Ascending aorta (tissue), 2 donors: ENCODE results near the gene SPRY1. TPM values are rescaled to one million over a fixed set of nuclear protein-coding genes. Genes with fewer than 3 reads are reported as not detected.

Experiments used
- DNase-seq, 2 donors: peaks; one replicate each; pipeline ENCODE4 v3.0.0-alpha.2; 2019; ENCODE audit warnings: low spot score in 2 of 2
- H3K27ac ChIP-seq, 2 donors: fragments of 200-600 bp; sonication (generic); one replicate each; pipeline ENCODE4 v1.5.1; 2016 to 2017; ENCODE audit warnings: mild to moderate bottlenecking in 1 of 2
- H3K27me3 ChIP-seq: fragments of 200-600 bp; sonication (generic); one replicate; pipeline ENCODE4 v1.5.1; 2017
- H3K36me3 ChIP-seq, 2 donors: fragments of 200-600 bp; sonication (generic); one replicate each; pipeline ENCODE4 v1.5.1; 2016
- H3K4me1 ChIP-seq, 2 donors: fragments of 200-600 bp; sonication (generic); one replicate each; pipeline ENCODE4 v1.5.1; 2016 to 2017; ENCODE audit warnings: mild to moderate bottlenecking in 1 of 2
- H3K4me3 ChIP-seq, 2 donors: fragments of 200-600 bp; sonication (generic); one replicate each; pipeline ENCODE4 v1.5.1; 2016 to 2017; ENCODE audit warnings: mild to moderate bottlenecking in 1 of 2
- H3K9me3 ChIP-seq, 2 donors: fragments of 200-600 bp; sonication (generic); one replicate each; pipeline ENCODE4 v1.5.1; 2016
- CTCF ChIP-seq, 3 experiments: fragments of 200-600 bp in 2 of 3; fragments of 450-650 bp in 1 of 3; sonication (generic) in 2 of 3; IDR thresholded peaks; one replicate each; pipeline ENCODE4 v1.5.1; 2016 to 2019; ENCODE audit warnings: antibody characterized with exemption in 3 of 3, mild to moderate bottlenecking in 1 of 3, moderate library complexity in 1 of 3
- intact Hi-C: fragments of 100-400 bp; cut with DNase I; formaldehyde crosslinking; loops from one replicate; pipeline ENCODE4 v1.15.1; 2023
- total RNA-seq: library from RNA; depleted of rRNA; stranded (reverse); fragments of >200 nt; gene quantifications from one replicate; pipeline ENCODE4 v1.1.0, GENCODE V29; 2016

Gene SPRY1
- total RNA-seq, 1 donor from 2014 or later, result 348 TPM

GRCh38 chr4:123363729-123364128 lies 32.9 kb upstream of the SPRY1 start:
- no peak overlapping the region for H3K4me3 ChIP-seq
- peaks cover 3 to 10% of the 10 kb centered on the region in 2 donors for H3K4me1 ChIP-seq
- no peak for DNase-seq
- H3K9me3 ChIP-seq, result no peaks in the 10 kb centered on the region
- no peaks in the 10 kb centered on the region for H3K36me3 ChIP-seq
- no peak for TF ChIP-seq CTCF (IDR thresholded peaks at IDR 0.05)
- intact Hi-C loops, result no loop called here
- no peaks in the 10 kb centered on the region for H3K27me3 ChIP-seq
- no peak overlapping the region for H3K27ac ChIP-seq

DNA sequence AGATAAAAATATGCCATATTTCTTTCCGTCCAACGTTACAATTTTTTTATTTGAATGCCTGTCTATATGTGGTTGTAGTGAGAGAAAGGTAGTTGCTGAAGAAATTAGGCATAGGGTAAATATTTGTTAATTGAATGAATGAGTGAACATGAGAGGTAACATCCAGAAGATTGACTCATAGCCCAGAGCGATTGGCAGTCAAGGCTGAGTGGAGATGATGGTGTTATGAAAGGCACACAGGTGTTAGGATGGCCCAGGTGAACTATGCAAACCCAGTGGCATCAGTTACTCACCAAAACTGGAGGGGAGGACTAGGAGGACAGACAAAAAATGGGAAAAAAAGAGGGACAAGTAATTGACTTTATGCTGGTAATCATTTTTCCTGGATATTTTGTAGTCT lies 31.7 kb upstream of the SPRY1 start:
- no peaks in the 10 kb centered on the region for H3K9me3 ChIP-seq
- no peaks in the 10 kb centered on the region for H3K36me3 ChIP-seq
- intact Hi-C loops, result no loop called here
- no peak overlapping the region for H3K4me3 ChIP-seq
- H3K4me1 ChIP-seq, result peaks cover 3 to 10% of the 10 kb centered on the region in 2 donors
- TF ChIP-seq CTCF (IDR thresholded peaks at IDR 0.05), result no peak
- no peak for DNase-seq
- no peak overlapping the region for H3K27ac ChIP-seq
- H3K27me3 ChIP-seq, result no peaks in the 10 kb centered on the region

- H3K36me3 ChIP-seq, result no peaks in the 10 kb centered on the region
- intact Hi-C loops, result no loop called here
- H3K27me3 ChIP-seq, result no peaks in the 10 kb centered on the region
- no peaks in the 10 kb centered on the region for H3K9me3 ChIP-seq
- H3K27ac ChIP-seq, result no peak overlapping the region
- no peak for DNase-seq
- H3K4me1 ChIP-seq, result peaks cover 3 to 9% of the 10 kb centered on the region in 2 donors
- no peak for TF ChIP-seq CTCF (IDR thresholded peaks at IDR 0.05)
- H3K4me3 ChIP-seq, result no peak overlapping the region
These were observed 31.2 kb upstream of the SPRY1 start for GRCh38 chr4:123365412-123365811.

- Histone ChIP-seq H3K36me3 (no peaks in the 10 kb centered on the region), H3K4me1 (peaks cover 0 to under 1% of the 10 kb centered on the region in 2 donors), H3K4me3 (no peak overlapping the region), H3K27ac (no peak overlapping the region), H3K9me3 (no peaks in the 10 kb centered on the region), H3K27me3 (no peaks in the 10 kb centered on the region)
- intact Hi-C loops, result no loop called here
- no peak for TF ChIP-seq CTCF (IDR thresholded peaks at IDR 0.05)
- no peak for DNase-seq
These were observed 30.3 kb upstream of the SPRY1 start for GRCh38 chr4:123366144-123366748.

DNA sequence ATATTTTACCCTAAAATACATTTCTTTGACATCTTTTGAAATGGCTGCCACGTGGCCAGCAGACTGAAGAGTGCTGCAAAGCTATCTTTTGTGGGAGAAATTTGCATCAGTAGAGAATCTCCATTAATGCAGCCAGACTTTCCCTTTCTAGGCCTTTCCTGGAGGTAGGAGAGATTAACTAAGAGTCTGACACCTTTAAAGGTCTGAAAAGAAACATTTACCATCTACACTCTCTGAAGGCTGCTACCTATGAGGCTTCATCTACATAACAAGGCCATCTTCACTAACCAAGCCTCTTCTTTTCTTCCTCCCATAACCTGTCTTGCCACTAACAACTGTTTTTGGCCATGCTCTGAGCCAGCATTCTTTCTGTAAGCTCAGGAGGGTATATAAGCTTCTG lies 17.8 kb upstream of the SPRY1 start:
- Histone ChIP-seq H3K27me3 (no peaks in the 10 kb centered on the region), H3K36me3 (no peaks in the 10 kb centered on the region), H3K9me3 (peaks cover 0 to under 1% of the 10 kb centered on the region in 2 donors), H3K4me1 (no peaks in the 10 kb centered on the region), H3K27ac (no peak overlapping the region), H3K4me3 (no peak overlapping the region)
- intact Hi-C loops, result no loop called here
- TF ChIP-seq CTCF (IDR thresholded peaks at IDR 0.05), result no peak
- DNase-seq, result no peak

DNA sequence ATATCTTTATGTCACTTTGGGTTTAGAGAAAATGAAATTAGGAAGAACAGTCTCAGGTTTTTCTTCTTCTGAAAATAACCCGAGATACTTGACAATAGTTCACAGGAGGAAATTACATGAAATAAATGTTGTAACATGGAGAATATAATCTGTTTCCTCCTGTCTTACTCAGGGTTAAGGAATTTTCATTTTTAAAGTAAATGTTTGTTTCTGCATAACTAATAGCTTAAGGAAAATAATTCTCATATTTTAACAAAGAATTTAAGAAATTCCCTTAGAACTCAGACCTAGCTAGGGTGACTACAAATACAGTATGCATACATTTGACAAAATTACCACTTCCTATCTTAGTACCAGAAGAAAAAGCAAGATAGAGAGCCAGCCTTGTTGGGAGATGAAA lies 17.2 kb upstream of the SPRY1 start:
- H3K27me3 ChIP-seq, result no peaks in the 10 kb centered on the region
- TF ChIP-seq CTCF (IDR thresholded peaks at IDR 0.05), result no peak
- no peak overlapping the region for H3K4me3 ChIP-seq
- no peak for DNase-seq
- intact Hi-C loops, result no loop called here
- no peak overlapping the region for H3K27ac ChIP-seq
- H3K9me3 ChIP-seq, result no peaks in the 10 kb centered on the region
- H3K4me1 ChIP-seq, result no peaks in the 10 kb centered on the region
- H3K36me3 ChIP-seq, result no peaks in the 10 kb centered on the region
